ENCODE results near the gene HOXA13. TPM values are rescaled to one million over a fixed set of nuclear protein-coding genes. Genes with fewer than 3 reads are reported as not detected.

The HOXA13 gene
- total and polyA plus RNA-seq, 2 donors (not counting 1 experiment from before 2014, with no cell fraction given): not detected

DNA sequence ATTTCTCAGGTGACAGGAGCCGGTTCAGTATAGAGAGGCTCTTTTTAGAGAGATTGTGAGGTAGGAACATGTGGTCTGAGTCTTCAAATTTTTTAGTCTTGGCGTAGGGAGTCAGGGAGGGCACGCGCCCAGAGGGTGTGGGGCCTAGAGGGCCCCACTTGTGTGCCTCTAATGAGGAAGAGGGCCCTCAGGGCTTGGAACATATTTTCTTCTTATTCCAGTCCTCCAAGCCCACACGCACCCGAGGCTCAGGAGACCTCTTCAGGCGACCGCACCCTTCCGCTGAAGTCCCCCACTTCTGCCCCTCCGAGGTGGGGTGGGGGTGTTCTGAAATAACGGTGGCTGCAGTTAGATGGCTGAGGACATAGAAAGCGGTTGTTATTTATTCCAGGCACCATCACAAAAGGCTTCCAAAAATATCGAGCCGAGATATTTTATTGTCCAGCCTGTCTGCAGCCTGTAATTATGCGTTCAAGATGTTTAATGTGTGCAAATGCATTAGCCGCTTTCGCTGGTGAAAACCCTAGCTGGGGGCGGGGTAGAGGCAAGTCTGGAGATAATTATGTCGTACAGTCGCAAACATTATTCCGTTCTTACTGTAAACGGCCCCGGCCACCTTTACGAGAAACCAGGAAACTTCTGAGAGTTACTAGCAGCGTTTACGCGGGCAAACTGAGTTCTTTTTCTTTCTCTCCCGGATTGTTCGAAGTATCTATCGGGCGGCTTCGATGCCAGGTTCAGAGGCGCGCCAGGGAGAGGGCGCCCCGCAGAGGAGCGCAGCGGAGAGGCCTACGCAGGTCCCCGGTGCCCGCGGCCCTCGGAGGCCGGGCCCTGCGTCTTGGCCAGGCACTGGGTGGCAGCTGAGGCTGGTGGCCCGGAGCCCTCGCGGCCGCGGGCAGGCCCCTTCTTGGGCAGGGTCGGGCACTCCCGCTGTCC, 12.9 kb upstream of the HOXA13 start:
- H3K4me2 ChIP-seq (replicated peaks; ENCODE audit: low read depth, low read length, poor library complexity, severe bottlenecking): peak overlapping the region; percentile 11
- ChIA-PET CTCF (interaction anchor here (3.0 kb wide), 1 partner anchor 562 kb away, joined by 20 read pairs; no protein-coding TSS in a partner anchor), POLR2A (no interaction called here)
- Mint-ChIP-seq H3K27ac (no peak overlapping the region), H3K4me3 (no peak overlapping the region), H3K4me1 (peaks cover 17% of the 10 kb centered on the region), H3K9me3 (ENCODE audit: insufficient read depth) (no peaks in the 10 kb centered on the region), H3K27me3 (peaks cover 81% of the 10 kb centered on the region)
- H3K4me3 ChIP-seq (ENCODE audit: control extremely low read depth in 1 of 5, extremely low read depth in 1 of 5, insufficient read depth in 1 of 5, low read depth in 2 of 5, low read length in 4 of 5): no peak overlapping the region
- peak; percentile 89 for TF ChIP-seq EZH2 (IDR thresholded peaks at IDR 0.05; ENCODE audit: borderline replicate concordance, insufficient read depth, low read depth, low read length, poor library complexity, severe bottlenecking)
- TF ChIP-seq, protein P1, sequence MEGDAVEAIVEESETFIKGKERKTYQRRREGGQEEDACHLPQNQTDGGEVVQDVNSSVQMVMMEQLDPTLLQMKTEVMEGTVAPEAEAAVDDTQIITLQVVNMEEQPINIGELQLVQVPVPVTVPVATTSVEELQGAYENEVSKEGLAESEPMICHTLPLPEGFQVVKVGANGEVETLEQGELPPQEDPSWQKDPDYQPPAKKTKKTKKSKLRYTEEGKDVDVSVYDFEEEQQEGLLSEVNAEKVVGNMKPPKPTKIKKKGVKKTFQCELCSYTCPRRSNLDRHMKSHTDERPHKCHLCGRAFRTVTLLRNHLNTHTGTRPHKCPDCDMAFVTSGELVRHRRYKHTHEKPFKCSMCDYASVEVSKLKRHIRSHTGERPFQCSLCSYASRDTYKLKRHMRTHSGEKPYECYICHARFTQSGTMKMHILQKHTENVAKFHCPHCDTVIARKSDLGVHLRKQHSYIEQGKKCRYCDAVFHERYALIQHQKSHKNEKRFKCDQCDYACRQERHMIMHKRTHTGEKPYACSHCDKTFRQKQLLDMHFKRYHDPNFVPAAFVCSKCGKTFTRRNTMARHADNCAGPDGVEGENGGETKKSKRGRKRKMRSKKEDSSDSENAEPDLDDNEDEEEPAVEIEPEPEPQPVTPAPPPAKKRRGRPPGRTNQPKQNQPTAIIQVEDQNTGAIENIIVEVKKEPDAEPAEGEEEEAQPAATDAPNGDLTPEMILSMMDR (IDR thresholded peaks at IDR 0.05): no peak
- H3K9ac ChIP-seq (ENCODE audit: low read length): no peak overlapping the region
- H4K20me1 ChIP-seq (ENCODE audit: control insufficient read depth, insufficient read depth, low read length, poor library complexity, severe bottlenecking): no peaks in the 10 kb centered on the region
- DNase-seq (peak; percentile 33), ATAC-seq (ENCODE audit: low read depth) (no peak)
- H3K79me2 ChIP-seq (ENCODE audit: control insufficient read depth, insufficient read depth, low read length): no peaks in the 10 kb centered on the region
- peaks cover 0 to 93% (median 63%) of the 10 kb centered on the region in 4 experiments for H3K27me3 ChIP-seq (replicated peaks in 1 of 4; ENCODE audit: control extremely low read depth in 1 of 4, control insufficient read depth in 3 of 4, insufficient read depth in 4 of 4, low read length in 3 of 4)
- H2AFZ ChIP-seq (ENCODE audit: insufficient read depth, low read depth, low read length, poor library complexity, severe bottlenecking): no peak overlapping the region
- H3K9me3 ChIP-seq (ENCODE audit: control extremely low read depth in 1 of 3, control insufficient read depth in 2 of 3, insufficient read depth in 1 of 3, low read length in 2 of 3): peaks cover 0 to 22% (median 0%) of the 10 kb centered on the region in 3 donors
- no peak overlapping the region for H3K27ac ChIP-seq (ENCODE audit: low read length in 2 of 2)
- intact Hi-C loops (cut with micrococcal nuclease): loop anchor here (5.0 kb wide), 2 partner anchors 365 to 560 kb away; no protein-coding TSS in a partner anchor
- no peaks in the 10 kb centered on the region for H3K36me3 ChIP-seq (replicated peaks in 1 of 2; ENCODE audit: control extremely low read depth in 1 of 2, control insufficient read depth in 1 of 2, extremely low read depth in 1 of 2, insufficient read depth in 2 of 2, low read length in 1 of 2)
- WGBS (ENCODE audit: insufficient coverage): 12% methylated on average over 42 of the region's 52 CpGs
- peaks cover 17 to 25% of the 10 kb centered on the region in 2 donors for H3K4me1 ChIP-seq (ENCODE audit: control insufficient read depth in 2 of 2, insufficient read depth in 2 of 2, low read length in 2 of 2)
